Measurements from ENCODE around the gene MS4A10. TPM values are rescaled to one million over a fixed set of nuclear protein-coding genes. Genes with fewer than 3 reads are reported as not detected.

Gene MS4A10
- polyA plus RNA-seq, 2 of the 4 experiments (the other 2 are of a cell fraction) = not detected

- no peak overlapping the region for H3K27ac ChIP-seq
- WGBS (ENCODE audit: missing lambda C conversion rate) = 38% methylated on average over 12 of the region's 12 CpGs
- CTCF ChIA-PET = interaction anchor here (1.0 to 1.6 kb wide), 4 partner anchors 9 to 106 kb away, joined by 3 to 7 read pairs (median 3); no protein-coding TSS in a partner anchor
These were observed 2.6 kb upstream of the MS4A10 start for GRCh38 chr11:60782393-60783140.

GRCh38 chr11:60783141-60783484 lies 2.0 kb upstream of the MS4A10 start:
- Histone ChIP-seq H3K4me2 (no peak overlapping the region), H3K4me3 (no peak overlapping the region), H3K4me1 (no peaks in the 10 kb centered on the region), H3K9me3 (no peaks in the 10 kb centered on the region), H3K27ac (no peak overlapping the region)
- TF ChIP-seq TFCP2L1 (CRISPR knock-in tag; IDR thresholded peaks at IDR 0.05) = no peak
- no peak for TF ChIP-seq RAD21 (conservative IDR thresholded peaks at IDR 0.05 in 1 of 2, IDR thresholded peaks at IDR 0.05 in 1 of 2)
- no peak for TF ChIP-seq CEBPB (IDR thresholded peaks at IDR 0.05)
- TF ChIP-seq PHF8 (IDR thresholded peaks at IDR 0.05; ENCODE audit: borderline replicate concordance, low read depth) = no peak
- TF ChIP-seq POLR2A (IDR thresholded peaks at IDR 0.05; ENCODE audit: low read length) = no peak
- no peak for TF ChIP-seq ZFP36 (IDR thresholded peaks at IDR 0.05; ENCODE audit: borderline replicate concordance, partially characterized antibody)
- no peak for TF ChIP-seq RCOR1 (IDR thresholded peaks at IDR 0.05; ENCODE audit: low read depth, low read length)
- TF ChIP-seq CTCF (IDR thresholded peaks at IDR 0.05) = no peak
- TF ChIP-seq HOXA7 (CRISPR knock-in tag; IDR thresholded peaks at IDR 0.05) = no peak
- FAIRE-seq (no peak), ATAC-seq (no peak), DNase-seq (ENCODE audit: low read depth in 1 of 2, low spot score in 1 of 2) (no peak)
- ChIA-PET POLR2A (no interaction called here), CTCF (interaction anchor here (1.6 to 2.7 kb wide), 2 partner anchors 8 to 48 kb away, joined by 7 to 13 read pairs; no protein-coding TSS in a partner anchor)
- 58% methylated on average over 7 of the region's 8 CpGs for WGBS (ENCODE audit: missing lambda C conversion rate)

More at GRCh38 chr11:60782393-60783140, 2.6 kb upstream of the MS4A10 start:
- ATAC-seq (no peak), DNase-seq (ENCODE audit: low read depth in 1 of 2, low spot score in 1 of 2) (no peak), FAIRE-seq (no peak)
- TF ChIP-seq POLR2AphosphoS2 (conservative IDR thresholded peaks at IDR 0.05; ENCODE audit: low read length) = no peak
- TF ChIP-seq PBX3 (IDR thresholded peaks at IDR 0.05) = no peak
- no peak for TF ChIP-seq ZNF302 (CRISPR knock-in tag; IDR thresholded peaks at IDR 0.05)
- no peak for TF ChIP-seq REST (IDR thresholded peaks at IDR 0.05)
- TF ChIP-seq HMGXB4 (CRISPR knock-in tag; IDR thresholded peaks at IDR 0.05; ENCODE audit: borderline replicate concordance) = no peak
- no peak for TF ChIP-seq ZSCAN20 (CRISPR knock-in tag; IDR thresholded peaks at IDR 0.05)
- POLR2A ChIA-PET = interaction anchor here (0.6 kb wide), 1 partner anchor 105 kb away, joined by 5 read pairs; no protein-coding TSS in a partner anchor
- Histone ChIP-seq H3K4me2 (no peak overlapping the region), H3K4me1 (peaks cover 3% of the 10 kb centered on the region; the same call in 1 of the 3 replicates), H3K9me3 (no peaks in the 10 kb centered on the region), H3K4me3 (no peak overlapping the region)

Data from A549 (cell line).